ENCODE data around the gene PRAMEF33.
"Not testable (repeated sequence)": the region's sequence is repeated elsewhere in the genome, so short reads cannot be mapped to it uniquely, and the experiment has no call there.

The PRAMEF33 gene

DNA sequence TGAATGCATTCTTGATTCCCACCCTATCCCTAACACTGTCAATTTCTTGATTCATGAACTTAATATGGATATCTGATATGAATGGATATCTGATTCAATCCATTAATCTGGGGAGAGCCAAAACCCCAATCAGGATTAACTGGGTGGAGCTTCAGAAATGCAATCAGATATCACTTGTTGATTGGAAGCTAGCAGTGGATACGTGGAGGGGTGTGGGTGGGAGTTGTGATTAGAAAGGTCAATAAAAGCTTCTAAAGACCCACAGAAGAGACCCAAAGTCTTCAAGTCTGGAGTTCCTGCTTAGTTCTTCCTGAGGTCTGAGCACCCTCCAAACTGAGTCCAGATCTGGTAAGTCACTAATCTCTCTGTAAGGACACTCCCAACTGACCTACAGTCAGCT, at the start of gene PRAMEF33:
PRAMEF33 (plus strand) TSS at position 301 of the 400 bp plus-strand sequence. CDS start 2,416 bp downstream, outside the sequence.
- not testable (repeated sequence) for DNase-seq (ENCODE audit: low read depth)

DNA sequence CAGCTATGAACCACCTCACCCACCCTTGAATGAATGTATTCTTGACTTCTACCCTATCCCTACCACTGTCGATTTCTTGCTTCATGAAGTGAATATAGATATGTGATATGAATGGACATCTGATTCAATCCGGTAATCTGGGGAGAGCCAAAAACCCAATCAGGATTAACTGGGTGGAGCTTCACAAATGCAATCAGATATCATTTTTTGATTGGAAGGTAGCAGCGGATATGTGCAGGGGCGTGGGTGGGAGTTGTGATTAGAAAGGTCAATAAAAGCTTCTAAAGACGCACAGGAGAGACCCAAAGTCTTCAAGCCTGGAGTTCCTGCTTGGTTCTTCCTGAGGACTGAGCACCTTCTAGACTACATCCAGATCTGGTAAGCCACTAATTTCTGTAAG, 49.4 kb upstream of the PRAMEF33 start, which contains the start of gene PRAMEF5:
PRAMEF5 (plus strand) TSS at position 301 of the 400 bp plus-strand sequence. CDS start 5,071 bp downstream, outside the sequence.
- DNase-seq (ENCODE audit: low read depth): not testable (repeated sequence)

DNA sequence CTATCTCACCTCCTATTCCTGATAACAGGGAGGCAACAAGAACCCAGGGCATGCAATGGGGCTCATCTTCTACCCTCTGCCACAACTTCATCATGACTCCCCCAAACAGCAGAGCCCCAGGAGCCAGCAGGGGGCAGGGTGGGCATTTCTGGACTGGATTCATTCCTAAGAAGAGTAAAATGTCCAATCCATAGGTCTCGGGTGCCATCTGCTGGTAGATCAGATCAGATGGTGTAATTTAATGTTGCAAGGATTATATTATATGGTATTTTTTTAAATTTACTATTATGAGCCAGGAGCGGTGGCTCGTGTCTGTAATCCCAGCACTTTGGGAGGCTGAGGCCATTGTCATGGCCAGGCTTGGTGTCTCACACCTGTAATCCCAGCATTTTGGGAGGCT, 38.2 kb upstream of the PRAMEF33 start:
- not testable (repeated sequence) for DNase-seq (ENCODE audit: low read depth)

- not testable (repeated sequence) for DNase-seq (ENCODE audit: low read depth)
These were observed 26.3 kb upstream of the PRAMEF33 start for GRCh38 chr1:13277016-13277415.

DNA sequence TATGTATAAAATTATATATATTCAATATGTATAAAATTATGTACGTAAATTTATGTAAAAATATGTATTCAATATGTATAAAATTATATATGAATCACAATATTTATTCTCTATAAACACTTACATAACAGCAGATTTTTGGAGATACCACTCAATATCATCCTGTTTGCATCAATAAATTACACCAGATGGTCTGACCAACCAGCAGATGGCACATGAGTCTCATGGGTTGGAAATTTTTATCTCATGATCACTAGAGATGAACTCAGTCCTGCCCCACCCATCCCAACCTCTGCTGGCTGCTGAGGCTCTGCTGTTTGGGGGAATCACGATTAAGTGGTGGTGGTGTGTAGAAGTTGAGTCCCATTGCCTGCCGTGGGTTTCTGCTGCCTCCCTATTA, 23.7 kb upstream of the PRAMEF33 start:
- DNase-seq (ENCODE audit: low read depth): not testable (repeated sequence)

DNA sequence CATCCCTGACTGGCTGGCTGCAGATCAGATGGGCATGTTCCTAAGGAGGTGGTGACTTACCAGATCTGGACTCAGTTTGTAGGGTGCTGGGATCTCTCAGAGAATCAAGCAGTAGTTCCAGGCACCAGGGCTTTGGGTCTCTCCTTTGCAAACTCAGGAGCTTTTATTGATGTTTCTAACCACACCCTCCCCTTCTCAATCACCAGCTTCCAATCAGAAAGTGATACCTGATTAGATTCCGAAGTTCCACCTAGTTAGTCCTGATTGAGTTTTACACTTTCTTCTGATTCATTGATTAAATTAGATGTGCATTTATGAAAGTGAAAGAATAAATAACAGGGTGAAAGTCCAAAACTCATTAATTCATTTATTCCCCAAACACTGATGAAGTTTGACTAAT, 18.3 kb upstream of the PRAMEF33 start, which contains the start of gene PRAMEF8:
PRAMEF8 (minus strand) TSS at position 101 of the 400 bp plus-strand sequence. CDS start 1,046 bp downstream, outside the sequence.
- not testable (repeated sequence) for DNase-seq (ENCODE audit: low read depth)

DNA sequence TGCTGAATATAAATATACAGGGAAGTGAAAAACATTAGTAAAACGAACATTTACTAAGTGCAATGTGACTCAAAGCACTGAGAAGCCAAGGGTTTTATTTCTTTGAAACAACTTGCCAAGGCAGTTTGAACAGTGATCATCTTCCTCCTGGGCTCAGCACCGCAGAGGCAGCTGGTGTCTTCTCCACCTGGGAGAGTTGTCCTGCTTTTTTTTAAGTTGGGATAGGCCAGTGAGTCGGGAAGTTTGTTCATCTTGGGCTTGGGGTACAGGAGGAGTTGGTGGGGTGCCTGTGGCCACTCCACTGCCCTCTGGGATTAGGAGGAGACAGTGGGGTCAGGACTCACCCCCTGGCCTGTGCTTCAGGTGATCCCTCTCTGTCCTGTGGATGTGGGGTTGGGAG, 14.3 kb upstream of the PRAMEF33 start:
- DNase-seq (ENCODE audit: low read depth): not testable (repeated sequence)

GRCh38 chr1:13297216-13297931, 6.0 kb upstream of the PRAMEF33 start:
- DNase-seq (ENCODE audit: low read depth): not testable (repeated sequence)

DNA sequence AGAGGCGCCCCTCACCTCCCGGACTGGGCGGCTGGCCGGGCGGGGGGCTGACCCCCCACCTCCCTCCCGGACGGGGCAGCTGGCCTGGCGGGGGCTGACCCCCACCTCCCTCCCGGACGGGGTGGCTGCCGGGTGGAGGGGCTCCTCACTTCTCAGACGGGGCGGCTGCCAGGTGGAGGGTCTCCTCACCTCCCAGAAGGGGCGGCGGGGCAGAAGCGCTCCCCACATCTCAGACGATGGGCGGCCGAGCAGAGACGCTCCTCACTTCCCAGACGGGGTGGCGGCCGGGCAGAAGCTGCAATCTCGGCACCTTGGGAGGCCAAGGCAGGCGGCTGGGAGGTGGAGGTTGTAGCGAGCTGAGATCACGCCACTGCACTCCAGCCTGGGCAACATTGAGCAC, 4.6 kb upstream of the PRAMEF33 start:
- not testable (repeated sequence) for DNase-seq (ENCODE audit: low read depth)

- DNase-seq (ENCODE audit: low read depth): not testable (repeated sequence)
These were observed 1.1 kb upstream of the PRAMEF33 start for GRCh38 chr1:13302197-13302596.

GRCh38 chr1:13315281-13315680, 11.9 kb downstream of the PRAMEF33 start, which contains the start of gene PRAMEF15:
PRAMEF15 (plus strand) TSS chr1:13315581; CDS start chr1:13318408, 2,827 bp downstream.
- not testable (repeated sequence) for DNase-seq (ENCODE audit: low read depth)

DNA sequence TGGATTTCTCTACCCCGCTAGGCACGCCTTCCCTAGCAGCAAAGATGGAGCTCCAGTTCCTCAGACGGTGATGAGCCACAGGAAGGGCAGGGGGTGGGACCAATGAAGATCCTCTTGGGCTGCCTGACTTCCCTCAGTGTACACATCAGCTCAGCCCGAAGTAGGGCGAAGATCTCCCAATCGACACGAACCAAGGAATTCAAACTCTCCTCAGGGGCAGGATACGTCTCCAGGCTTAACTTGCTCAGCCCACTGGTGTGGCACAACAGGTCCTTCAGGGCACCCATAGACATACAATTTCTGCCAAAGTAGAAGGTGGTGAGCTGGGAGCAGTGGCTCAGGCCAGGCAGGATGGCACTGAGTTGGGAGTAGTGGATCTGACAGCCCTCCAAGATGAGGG, 39.2 kb downstream of the PRAMEF33 start:
- DNase-seq (ENCODE audit: low read depth): not testable (repeated sequence)

GRCh38 chr1:13347034-13347433, 43.7 kb downstream of the PRAMEF33 start, which contains the start of gene PRAMEF14:
PRAMEF14 (minus strand) TSS chr1:13347134; CDS start chr1:13345314, 1,820 bp downstream.
- DNase-seq (ENCODE audit: low read depth): not testable (repeated sequence)

DNA sequence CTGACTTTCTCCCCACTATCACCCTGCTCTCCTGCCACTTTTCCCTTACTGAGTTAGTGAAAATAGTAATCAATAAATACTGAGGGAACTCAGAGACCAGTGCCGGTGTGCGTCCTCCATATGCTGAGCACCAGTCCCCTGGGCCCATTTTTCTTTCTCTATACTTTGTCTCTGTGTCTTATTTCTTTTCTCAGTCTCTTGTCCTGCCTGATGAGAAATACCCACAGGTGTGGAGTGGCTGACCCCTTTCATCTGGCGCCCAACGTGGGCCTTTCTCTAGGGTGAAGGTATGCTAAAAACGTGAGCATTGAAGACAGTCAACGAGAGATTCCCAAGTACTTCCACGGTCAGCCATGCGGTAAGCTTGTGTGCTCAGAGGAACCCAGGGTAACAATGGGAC, 50.1 kb downstream of the PRAMEF33 start:
- not testable (repeated sequence) for DNase-seq (ENCODE audit: low read depth)

- not testable (repeated sequence) for DNase-seq (ENCODE audit: low read depth)
These were observed 51.1 kb downstream of the PRAMEF33 start for GRCh38 chr1:13354475-13354874.

DNA sequence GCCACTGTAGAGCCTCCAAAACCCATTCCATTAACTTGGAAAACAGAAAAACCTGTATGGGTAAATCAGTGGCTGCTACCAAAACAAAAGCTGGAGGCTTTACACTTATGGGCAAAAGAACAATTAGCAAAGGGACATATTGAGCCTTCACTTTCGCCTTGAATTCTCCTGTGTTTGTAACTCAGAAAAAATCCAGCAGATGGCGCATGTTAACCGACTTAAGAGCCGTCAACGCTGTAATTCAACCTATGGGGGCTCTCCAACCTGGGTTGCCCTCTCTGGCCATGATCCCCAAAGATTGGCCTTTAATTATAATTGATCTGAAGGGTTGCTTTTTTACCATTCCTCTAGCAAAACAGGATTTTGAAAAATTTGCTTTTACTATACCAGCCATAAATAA, 53.4 kb downstream of the PRAMEF33 start:
- DNase-seq (ENCODE audit: low read depth): peak; percentile 46
